WERI-Rb-1 (cell line): ENCODE results near the gene AFF4.

Source experiments
- DNase-seq: peaks from one replicate; pipeline ENCODE4 v3.0.0-alpha.2; 2020
- H3K27ac ChIP-seq: fragments of 250-450 bp; sonication (Bioruptor Pico); 2 replicates; pipeline ENCODE4 v1.5.1; 2020; ENCODE audit warnings: mild to moderate bottlenecking, moderate library complexity
- H3K27me3 ChIP-seq: fragments of 250-450 bp; sonication (Bioruptor Pico); 2 replicates; pipeline ENCODE4 v1.5.1; 2021; ENCODE audit warnings: mild to moderate bottlenecking, low read depth, moderate library complexity; ENCODE audit not compliant: insufficient read depth, severe bottlenecking
- H3K36me3 ChIP-seq: fragments of 250-450 bp; sonication (Bioruptor Pico); 2 replicates; pipeline ENCODE4 v1.5.1; 2020; ENCODE audit warnings: mild to moderate bottlenecking, moderate library complexity
- H3K4me3 ChIP-seq: 2 replicates; pipeline ENCODE4 v1.5.1; 2011; ENCODE audit warnings: low read depth, mild to moderate bottlenecking, control low read depth, low read length
- H3K9me3 ChIP-seq: fragments of 250-450 bp; sonication (Bioruptor Pico); 2 replicates; pipeline ENCODE4 v1.5.1; 2021; ENCODE audit warnings: mild to moderate bottlenecking, moderate library complexity; ENCODE audit not compliant: severe bottlenecking
- CTCF ChIP-seq: IDR thresholded peaks from 2 replicates; pipeline ENCODE4 v1.5.1; 2011; ENCODE audit warnings: low read depth, mild to moderate bottlenecking, control low read depth, inconsistent platforms, low read length

The AFF4 gene

GRCh38 chr5:132877466-132877865 lies 86.0 kb downstream of the AFF4 start:
- Histone ChIP-seq H3K9me3 (no peaks in the 10 kb centered on the region), H3K36me3 (peaks cover 40% of the 10 kb centered on the region), H3K4me3 (no peak overlapping the region)

DNA sequence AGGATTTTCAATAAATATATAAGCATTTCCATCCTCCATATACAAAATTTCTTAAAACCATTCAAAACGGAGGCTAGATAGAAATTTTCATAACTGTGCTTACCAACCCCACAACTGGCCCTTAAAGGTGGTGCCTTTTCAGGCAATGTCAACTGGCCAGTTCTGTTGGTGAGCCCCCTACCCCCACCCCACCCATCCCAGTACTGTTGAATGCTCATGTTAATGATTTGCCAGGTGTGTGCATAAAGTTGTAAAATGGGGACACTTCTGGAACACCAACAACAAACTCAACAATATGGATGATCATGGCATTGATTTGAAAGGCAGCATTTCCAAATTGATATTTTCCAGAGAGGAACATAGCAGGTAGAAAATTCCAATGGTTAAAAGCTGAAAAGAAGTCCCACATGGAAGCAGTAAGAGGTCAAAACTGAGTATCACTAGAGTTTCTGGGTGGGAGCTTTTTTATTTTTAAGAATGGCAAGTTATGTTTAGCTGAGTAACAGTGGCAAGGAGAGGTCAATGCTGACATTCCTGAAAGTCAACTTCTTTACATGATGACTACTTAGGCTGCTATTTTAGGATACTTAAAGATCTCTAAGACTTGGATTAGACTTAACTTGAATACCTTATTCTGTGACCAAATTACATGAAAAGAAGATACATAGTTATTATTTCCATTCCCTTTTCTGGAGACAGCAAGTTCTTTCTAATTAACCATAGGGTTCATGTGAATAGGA lies 87.2 kb downstream of the AFF4 start:
- TF ChIP-seq CTCF, result no peak
- Histone ChIP-seq H3K4me3 (no peak overlapping the region), H3K27me3 (no peaks in the 10 kb centered on the region), H3K27ac (no peak overlapping the region), H3K9me3 (no peaks in the 10 kb centered on the region), H3K36me3 (peaks cover 40% of the 10 kb centered on the region)
- DNase-seq, result no peak

More at GRCh38 chr5:132877466-132877865, 86.0 kb downstream of the AFF4 start:
- H3K27ac ChIP-seq, result no peak overlapping the region
- no peak for DNase-seq
- H3K27me3 ChIP-seq, result no peaks in the 10 kb centered on the region
- TF ChIP-seq CTCF, result no peak

DNA sequence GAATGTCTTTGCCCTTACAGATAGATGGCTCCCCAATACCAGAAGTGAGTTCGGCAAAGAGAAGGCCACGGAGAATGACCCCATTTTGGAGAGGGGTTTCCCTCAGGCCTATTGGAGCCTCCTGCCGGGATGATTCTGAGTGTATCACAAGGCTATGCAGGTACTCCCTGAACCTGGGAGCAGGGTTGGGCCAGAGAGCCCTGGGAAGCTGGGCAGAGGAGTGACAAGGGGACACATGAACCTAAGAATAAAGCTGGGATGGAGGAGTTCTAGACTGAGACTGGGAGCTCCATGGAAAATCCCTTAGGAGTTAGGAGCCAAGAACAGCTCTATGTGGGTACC lies 89.5 kb downstream of the AFF4 start:
- TF ChIP-seq CTCF, result no peak
- Histone ChIP-seq H3K36me3 (peaks cover 47% of the 10 kb centered on the region), H3K9me3 (no peaks in the 10 kb centered on the region), H3K27ac (no peak overlapping the region), H3K4me3 (no peak overlapping the region), H3K27me3 (no peaks in the 10 kb centered on the region)
- no peak for DNase-seq

- no peak for DNase-seq
- no peak within 1 kb of the TSS for H3K4me3 ChIP-seq
Observed at GRCh38 chr5:132873119-132873929, 90.1 kb downstream of the AFF4 start, which contains the start of gene LEAP2. Gene LEAP2 (plus strand): TSS chr5:132873668. CDS start chr5:132873695, 27 bp downstream.

DNA sequence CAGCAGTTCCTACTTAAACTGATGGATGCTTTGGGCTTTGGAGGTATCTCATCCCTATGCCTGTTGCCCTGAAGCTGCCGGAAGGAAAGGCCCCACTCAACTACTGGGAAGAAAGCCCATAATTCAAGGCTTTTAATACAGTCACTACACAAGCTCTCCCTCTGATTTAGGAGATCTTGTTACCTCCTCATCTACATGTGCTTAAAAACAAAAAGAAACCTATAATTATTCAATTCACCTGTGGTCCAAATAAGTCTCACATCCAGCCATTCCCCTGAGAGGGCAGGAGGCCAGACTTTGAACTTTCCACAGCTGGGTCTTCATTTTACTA lies 90.7 kb downstream of the AFF4 start:
- Histone ChIP-seq H3K27ac (no peak overlapping the region), H3K9me3 (no peaks in the 10 kb centered on the region), H3K27me3 (no peaks in the 10 kb centered on the region), H3K36me3 (peaks cover 50% of the 10 kb centered on the region), H3K4me3 (no peak overlapping the region)
- TF ChIP-seq CTCF, result no peak
- no peak for DNase-seq

More at GRCh38 chr5:132873119-132873929, 90.1 kb downstream of the AFF4 start, which contains the start of gene LEAP2:
- Histone ChIP-seq H3K9me3 (no peaks in the 10 kb centered on the region), H3K36me3 (peaks cover 47% of the 10 kb centered on the region), H3K27ac (no peak within 1 kb of the TSS), H3K27me3 (no peaks in the 10 kb centered on the region)
- no peak for TF ChIP-seq CTCF
